Measurements from ENCODE around the gene SERINC5.
"Not testable (repeated sequence)": the region's sequence is repeated elsewhere in the genome, so short reads cannot be mapped to it uniquely, and the experiment has no call there.

SERINC5 gene

GRCh38 chr5:80172067-80172695, 83.7 kb downstream of the SERINC5 start:
- no peak for DNase-seq (ENCODE audit: low read depth, low spot score)

GRCh38 chr5:80170117-80170535, 85.7 kb downstream of the SERINC5 start:
- no peak for DNase-seq (ENCODE audit: low read depth, low spot score)

- DNase-seq (ENCODE audit: low read depth, low spot score) = no peak
Observed at GRCh38 chr5:80168388-80169028, 87.3 kb downstream of the SERINC5 start.

GRCh38 chr5:80165452-80165851, 90.4 kb downstream of the SERINC5 start:
- DNase-seq (ENCODE audit: low read depth, low spot score) = no peak

- DNase-seq (ENCODE audit: low read depth, low spot score) = no peak
Observed at GRCh38 chr5:80161165-80161564, 94.7 kb downstream of the SERINC5 start.

- no peak for DNase-seq (ENCODE audit: low read depth, low spot score)
Observed at GRCh38 chr5:80160242-80160641, 95.6 kb downstream of the SERINC5 start.

- no peak for DNase-seq (ENCODE audit: low read depth, low spot score)
Observed at GRCh38 chr5:80159133-80159815, 96.6 kb downstream of the SERINC5 start.

- peak; percentile 88 for DNase-seq (ENCODE audit: low read depth, low spot score)
Observed at GRCh38 chr5:80156156-80156555, 99.7 kb downstream of the SERINC5 start.

- no peak for DNase-seq (ENCODE audit: low read depth, low spot score)
Observed at GRCh38 chr5:80154749-80155148, 101.1 kb downstream of the SERINC5 start.

- DNase-seq (ENCODE audit: low read depth, low spot score) = not testable (repeated sequence)
Observed at GRCh38 chr5:80154289-80154688, 101.6 kb downstream of the SERINC5 start.

GRCh38 chr5:80153586-80154126, 102.2 kb downstream of the SERINC5 start:
- no peak for DNase-seq (ENCODE audit: low read depth, low spot score)

GRCh38 chr5:80152778-80153177, 103.1 kb downstream of the SERINC5 start:
- DNase-seq (ENCODE audit: low read depth, low spot score) = no peak

- no peak for DNase-seq (ENCODE audit: low read depth, low spot score)
Observed at GRCh38 chr5:80151890-80152289, 104.0 kb downstream of the SERINC5 start.

- DNase-seq (ENCODE audit: low read depth, low spot score) = no peak
Observed at GRCh38 chr5:80150731-80151130, 105.1 kb downstream of the SERINC5 start.

GRCh38 chr5:80149161-80149609, 106.7 kb downstream of the SERINC5 start:
- DNase-seq (ENCODE audit: low read depth, low spot score) = no peak

- no peak for DNase-seq (ENCODE audit: low read depth, low spot score)
Observed at GRCh38 chr5:80147119-80147815, 108.6 kb downstream of the SERINC5 start.

GRCh38 chr5:80146046-80146445, 109.8 kb downstream of the SERINC5 start:
- DNase-seq (ENCODE audit: low read depth, low spot score) = no peak

- no peak for DNase-seq (ENCODE audit: low read depth, low spot score)
Observed at GRCh38 chr5:80143491-80143890, 112.4 kb downstream of the SERINC5 start.

GRCh38 chr5:80142996-80143395, 112.9 kb downstream of the SERINC5 start:
- DNase-seq (ENCODE audit: low read depth, low spot score) = no peak

GRCh38 chr5:80141681-80142080, 114.2 kb downstream of the SERINC5 start:
- DNase-seq (ENCODE audit: low read depth, low spot score) = no peak

GRCh38 chr5:80141147-80141671, 114.6 kb downstream of the SERINC5 start:
- DNase-seq (ENCODE audit: low read depth, low spot score) = peak; percentile 95

- DNase-seq (ENCODE audit: low read depth, low spot score) = no peak
Observed at GRCh38 chr5:80140496-80140895, 115.4 kb downstream of the SERINC5 start.

All from ELF-1 (cell line).